Ishikawa (cell line): Measurements from ENCODE around the gene RTTN.

ENCODE experiments used
- CEBPB ChIP-seq: IDR thresholded peaks from 2 replicates; pipeline ENCODE4 v1.6.1; 2012
- CREB1 ChIP-seq: IDR thresholded peaks from 2 replicates; pipeline ENCODE4 v1.6.1; 2012; ENCODE audit warnings: low read depth
- EGR1 ChIP-seq: IDR thresholded peaks from 2 replicates; pipeline ENCODE4 v1.6.1; 2012
- EP300 ChIP-seq: IDR thresholded peaks from 2 replicates; pipeline ENCODE4 v1.6.1; 2012; ENCODE audit warnings: borderline replicate concordance
- FOXM1 ChIP-seq: IDR thresholded peaks from 2 replicates; pipeline ENCODE4 v1.6.1; 2012; ENCODE audit warnings: low read depth, borderline replicate concordance
- MAX ChIP-seq: IDR thresholded peaks from 2 replicates; pipeline ENCODE4 v1.6.1; 2012
- NFIC ChIP-seq: IDR thresholded peaks from 2 replicates; pipeline ENCODE4 v1.6.1; 2012
- RAD21 ChIP-seq: IDR thresholded peaks from 2 replicates; pipeline ENCODE4 v1.6.1; 2012; ENCODE audit warnings: low read depth
- TAF1 ChIP-seq: IDR thresholded peaks from 2 replicates; pipeline ENCODE4 v1.6.1; 2012; ENCODE audit warnings: low read depth, mild to moderate bottlenecking
- TCF12 ChIP-seq: IDR thresholded peaks from 2 replicates; pipeline ENCODE4 v1.6.1; 2012; ENCODE audit warnings: low read depth
- TEAD4 ChIP-seq: IDR thresholded peaks from 2 replicates; pipeline ENCODE4 v1.6.1; 2012
- USF1 ChIP-seq: IDR thresholded peaks from 2 replicates; pipeline ENCODE4 v1.6.1; 2012
- YY1 ChIP-seq: IDR thresholded peaks from 2 replicates; pipeline ENCODE4 v1.6.1; 2012; ENCODE audit warnings: low read depth
- ZBTB7A ChIP-seq: IDR thresholded peaks from 2 replicates; pipeline ENCODE4 v1.6.1; 2012; ENCODE audit warnings: low read depth
- TF ChIP-seq, protein P1 (sequence below): IDR thresholded peaks from 2 replicates; pipeline ENCODE4 v1.6.1; 2012; ENCODE audit warnings: low read depth, mild to moderate bottlenecking

Gene RTTN

GRCh38 chr18:70182548-70182947 is 22.9 kb downstream of the RTTN start:
- TF ChIP-seq RAD21 (no peak), CREB1 (no peak), CEBPB (no peak), YY1 (no peak)
- TF ChIP-seq, protein P1, sequence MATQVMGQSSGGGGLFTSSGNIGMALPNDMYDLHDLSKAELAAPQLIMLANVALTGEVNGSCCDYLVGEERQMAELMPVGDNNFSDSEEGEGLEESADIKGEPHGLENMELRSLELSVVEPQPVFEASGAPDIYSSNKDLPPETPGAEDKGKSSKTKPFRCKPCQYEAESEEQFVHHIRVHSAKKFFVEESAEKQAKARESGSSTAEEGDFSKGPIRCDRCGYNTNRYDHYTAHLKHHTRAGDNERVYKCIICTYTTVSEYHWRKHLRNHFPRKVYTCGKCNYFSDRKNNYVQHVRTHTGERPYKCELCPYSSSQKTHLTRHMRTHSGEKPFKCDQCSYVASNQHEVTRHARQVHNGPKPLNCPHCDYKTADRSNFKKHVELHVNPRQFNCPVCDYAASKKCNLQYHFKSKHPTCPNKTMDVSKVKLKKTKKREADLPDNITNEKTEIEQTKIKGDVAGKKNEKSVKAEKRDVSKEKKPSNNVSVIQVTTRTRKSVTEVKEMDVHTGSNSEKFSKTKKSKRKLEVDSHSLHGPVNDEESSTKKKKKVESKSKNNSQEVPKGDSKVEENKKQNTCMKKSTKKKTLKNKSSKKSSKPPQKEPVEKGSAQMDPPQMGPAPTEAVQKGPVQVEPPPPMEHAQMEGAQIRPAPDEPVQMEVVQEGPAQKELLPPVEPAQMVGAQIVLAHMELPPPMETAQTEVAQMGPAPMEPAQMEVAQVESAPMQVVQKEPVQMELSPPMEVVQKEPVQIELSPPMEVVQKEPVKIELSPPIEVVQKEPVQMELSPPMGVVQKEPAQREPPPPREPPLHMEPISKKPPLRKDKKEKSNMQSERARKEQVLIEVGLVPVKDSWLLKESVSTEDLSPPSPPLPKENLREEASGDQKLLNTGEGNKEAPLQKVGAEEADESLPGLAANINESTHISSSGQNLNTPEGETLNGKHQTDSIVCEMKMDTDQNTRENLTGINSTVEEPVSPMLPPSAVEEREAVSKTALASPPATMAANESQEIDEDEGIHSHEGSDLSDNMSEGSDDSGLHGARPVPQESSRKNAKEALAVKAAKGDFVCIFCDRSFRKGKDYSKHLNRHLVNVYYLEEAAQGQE: no peak

- TF ChIP-seq TCF12 (no peak), CREB1 (no peak), ZBTB7A (no peak), CEBPB (no peak), RAD21 (no peak), YY1 (no peak), MAX (no peak), NFIC (no peak), USF1 (no peak), EGR1 (no peak), FOXM1 (no peak), TEAD4 (no peak), TAF1 (no peak), EP300 (no peak)
- TF ChIP-seq, protein P1: no peak
These were observed 23.8 kb downstream of the RTTN start for GRCh38 chr18:70181725-70182124.

DNA sequence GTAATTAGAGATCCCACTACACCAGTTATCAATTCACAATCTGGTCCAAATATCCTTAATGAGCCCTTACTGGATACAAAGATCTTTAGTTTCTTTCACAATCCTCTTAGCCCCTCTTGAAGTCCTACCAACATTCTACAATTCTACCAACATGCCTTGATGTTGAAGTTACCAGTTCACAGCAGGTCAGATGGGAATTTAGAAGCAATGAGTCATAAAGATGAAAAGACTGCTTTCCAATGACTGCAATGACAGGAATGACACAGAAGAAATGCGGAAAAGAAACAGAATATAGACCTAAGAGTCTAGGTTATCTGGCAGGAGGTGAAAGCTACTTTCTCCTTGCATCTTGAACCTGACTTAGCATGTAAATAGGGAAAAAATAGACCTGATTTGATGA is 24.5 kb downstream of the RTTN start:
- TF ChIP-seq TEAD4 (peak; percentile 42; the same call in 1 of the 2 replicates), EP300 (no peak), EGR1 (no peak)

GRCh38 chr18:70176537-70176936 is 28.9 kb downstream of the RTTN start:
- TF ChIP-seq YY1 (no peak), MAX (no peak), TCF12 (no peak), RAD21 (no peak), NFIC (no peak), FOXM1 (no peak), CEBPB (no peak), EP300 (no peak), TAF1 (no peak)
- TF ChIP-seq, protein P1: no peak

GRCh38 chr18:70175216-70175615 is 30.3 kb downstream of the RTTN start:
- TF ChIP-seq CEBPB (no peak), YY1 (no peak), TEAD4 (no peak), MAX (no peak), TAF1 (no peak), FOXM1 (no peak), TCF12 (no peak), ZBTB7A (no peak), USF1 (no peak)
